Liver (tissue), 3 donors: Measurements from ENCODE around the gene PEX12.

ENCODE experiments used
- CTCF ChIP-seq: fragments of 150-350 bp; IDR thresholded peaks from 2 replicates; pipeline ENCODE4 v1.5.1; 2017; ENCODE audit warnings: improper control_type of control experiment, low read depth, low read length; ENCODE audit not compliant: missing input control
- EGR1 ChIP-seq, 2 donors: IDR thresholded peaks; 2 replicates each; pipeline ENCODE4 v1.6.1; 2016 to 2018; ENCODE audit warnings: antibody characterized with exemption in 2 of 2, low read depth in 2 of 2
- MAX ChIP-seq: IDR thresholded peaks from 2 replicates; pipeline ENCODE4 v1.6.1; 2016; ENCODE audit warnings: antibody characterized with exemption
- RAD21 ChIP-seq, 2 donors: IDR thresholded peaks; 2 replicates each; pipeline ENCODE4 v1.6.1; 2016; ENCODE audit warnings: antibody characterized with exemption in 2 of 2, mild to moderate bottlenecking in 2 of 2
- RXRA ChIP-seq, 2 donors: IDR thresholded peaks; 2 replicates each; pipeline ENCODE4 v1.6.1; 2017 to 2018; ENCODE audit warnings: antibody characterized with exemption in 2 of 2, mild to moderate bottlenecking in 1 of 2
- SP1 ChIP-seq: IDR thresholded peaks from 2 replicates; pipeline ENCODE4 v1.6.1; 2018; ENCODE audit warnings: antibody characterized with exemption, mild to moderate bottlenecking
- TAF1 ChIP-seq: conservative IDR thresholded peaks from 2 replicates; pipeline ENCODE4 v1.6.1; 2016; ENCODE audit warnings: antibody characterized with exemption, mild to moderate bottlenecking
- donor health status: healthy.
- donor health status: healthy.

GRCh38 chr17:35546487-35546886, 31.9 kb downstream of the PEX12 start:
- TF ChIP-seq CTCF (no peak), TAF1 (no peak), SP1 (no peak), RXRA (IDR thresholded peaks at IDR 0.05) (no peak), MAX (no peak), EGR1 (IDR thresholded peaks at IDR 0.05; ENCODE audit: low read depth in 2 of 2) (no peak), RAD21 (IDR thresholded peaks at IDR 0.05) (no peak)
